GM12878 (cell line): ENCODE results near the gene YY1. TPM values are rescaled to one million over a fixed set of nuclear protein-coding genes. Genes with fewer than 3 reads are reported as not detected.

Experiments used
- ATAC-seq: fragments of 200-7000 bp; cut with Tn5 transposase; 3 replicates; pipeline ENCODE4 v1.9.1; 2020; ENCODE audit warnings: mild to moderate bottlenecking, moderate library complexity
- BruUV-seq: library from RNA; stranded (reverse); fragments of 400-500 nt; replicated peaks from 2 replicates; lab custom pipeline; 2021; lab: Mats Ljungman, UMichigan
- CTCF ChIA-PET: fragments of 300-600 bp; sonication (Branson Sonifier 250); formaldehyde crosslinking; extraction: SDS; loops from one replicate; lab custom pipeline; 2021; ENCODE audit warnings: inconsistent platforms; lab: Yijun Ruan, JAX
- POLR2A ChIA-PET: fragments of 350-600 bp; formaldehyde crosslinking; extraction: SDS; loops from one replicate; lab custom pipeline; 2021; ENCODE audit warnings: inconsistent platforms; lab: Charles Lee
- RAD21 ChIA-PET: fragments of 300-600 bp; sonication (Branson Sonifier 250); formaldehyde crosslinking; loops from one replicate; lab custom pipeline; 2023; ENCODE audit warnings: antibody characterized with exemption; ENCODE audit not compliant: unreplicated experiment; lab: Charles Lee
- SMC1A ChIA-PET: fragments of 300-600 bp; sonication (Branson Sonifier 250); formaldehyde crosslinking; loops from one replicate; lab custom pipeline; 2023; ENCODE audit not compliant: unreplicated experiment, uncharacterized antibody; lab: Charles Lee
- DNase-seq: peaks from one replicate; pipeline ENCODE4 v3.0.0-alpha.2; 2011; ENCODE audit warnings: low read depth, low spot score
- FAIRE-seq: peaks from 3 replicates; lab custom pipeline; 2011; peaks lifted over from hg19 to GRCh38; lab: Jason Lieb, UNC
- H2AFZ ChIP-seq: 2 replicates; pipeline ENCODE4 v1.6.0; 2011; ENCODE audit warnings: low read depth, low read length, control low read depth; ENCODE audit not compliant: control insufficient read depth
- H3K27ac ChIP-seq: 2 replicates; pipeline ENCODE4 v1.5.1; 2011; ENCODE audit warnings: control low read depth; ENCODE audit not compliant: control insufficient read depth, insufficient read depth
- H3K27me3 ChIP-seq, 2 experiments: replicated peaks in 1 of 2; 2 replicates each; pipeline versions ENCODE4 v1.6.0 to v1.6.1; 2011; ENCODE audit warnings: low read length in 1 of 2; ENCODE audit not compliant: control insufficient read depth in 2 of 2, insufficient read depth in 2 of 2
- H3K36me3 ChIP-seq, 2 experiments: 2 replicates each; pipeline ENCODE4 v1.5.1; 2011; ENCODE audit warnings: low read length in 1 of 2; ENCODE audit not compliant: control insufficient read depth in 2 of 2, insufficient read depth in 2 of 2
- H3K4me1 ChIP-seq: 2 replicates; pipeline ENCODE4 v1.6.1; 2011; ENCODE audit warnings: mild to moderate bottlenecking, low read length, moderate library complexity, mixed read lengths; ENCODE audit not compliant: control insufficient read depth, insufficient read depth
- H3K4me2 ChIP-seq: 2 replicates; pipeline ENCODE4 v1.6.0; 2011; ENCODE audit warnings: control low read depth; ENCODE audit not compliant: control insufficient read depth, insufficient read depth
- H3K4me3 ChIP-seq: fragments of 200-600 bp; sonication (generic); 2 replicates; pipeline ENCODE4 v1.5.1; 2016
- H3K79me2 ChIP-seq: 2 replicates; pipeline ENCODE4 v1.6.0; 2011; ENCODE audit warnings: low read length; ENCODE audit not compliant: control insufficient read depth, insufficient read depth
- H3K9ac ChIP-seq: 2 replicates; pipeline ENCODE4 v1.8.0; 2011; ENCODE audit warnings: low read length, control low read depth, mixed read lengths; ENCODE audit not compliant: control insufficient read depth, insufficient read depth
- H3K9me3 ChIP-seq: replicated peaks from 3 replicates; pipeline ENCODE4 v1.5.1; 2011; ENCODE audit warnings: mild to moderate bottlenecking, low read length; ENCODE audit not compliant: control insufficient read depth, insufficient read depth
- H4K20me1 ChIP-seq: 2 replicates; pipeline ENCODE4 v1.6.0; 2011; ENCODE audit not compliant: control insufficient read depth, insufficient read depth
- ASH2L ChIP-seq: fragments of 300-600, 200-600 bp; sonication (generic); IDR thresholded peaks from 2 replicates; pipeline ENCODE4 v1.6.1; 2017; ENCODE audit warnings: low read depth, mild to moderate bottlenecking, borderline replicate concordance
- BACH1 ChIP-seq: fragments of 450-650 bp; IDR thresholded peaks from 2 replicates; pipeline ENCODE4 v1.6.1; 2017; ENCODE audit warnings: mild to moderate bottlenecking, borderline replicate concordance
- BCL3 ChIP-seq: IDR thresholded peaks from 2 replicates; pipeline ENCODE4 v1.6.1; 2011; ENCODE audit warnings: borderline replicate concordance, low read depth, mild to moderate bottlenecking, moderate library complexity, low read length; ENCODE audit not compliant: insufficient read depth, poor library complexity, severe bottlenecking
- GATAD2B ChIP-seq: fragments of 450-650 bp; conservative IDR thresholded peaks from 2 replicates; pipeline ENCODE4 v1.6.1; 2017; ENCODE audit warnings: low read depth, mild to moderate bottlenecking, moderate library complexity
- IRF3 ChIP-seq: fragments of 450-650 bp; IDR thresholded peaks from 2 replicates; pipeline ENCODE4 v1.6.1; 2014; ENCODE audit warnings: mild to moderate bottlenecking
- NR2C2 ChIP-seq: IDR thresholded peaks from 2 replicates; pipeline ENCODE4 v1.6.1; 2011; ENCODE audit warnings: borderline replicate concordance, low read depth; ENCODE audit not compliant: control insufficient read depth, insufficient read length
- PML ChIP-seq: IDR thresholded peaks from 2 replicates; pipeline ENCODE4 v1.6.1; 2012; ENCODE audit warnings: low read length, inconsistent platforms
- RAD51 ChIP-seq: fragments of 450-650 bp; IDR thresholded peaks from 2 replicates; pipeline ENCODE4 v1.6.1; 2016; ENCODE audit warnings: moderate library complexity, mild to moderate bottlenecking, inconsistent platforms
- RUNX3 ChIP-seq: IDR thresholded peaks from 2 replicates; pipeline ENCODE4 v1.6.1; 2012; ENCODE audit warnings: low read length, inconsistent platforms
- WRNIP1 ChIP-seq: IDR thresholded peaks from 2 replicates; pipeline ENCODE4 v1.6.1; 2011; ENCODE audit warnings: low read depth, low read length, improper control_type of control experiment, borderline replicate concordance
- ZNF207 ChIP-seq: fragments of 450-650 bp; IDR thresholded peaks from 2 replicates; pipeline ENCODE4 v1.6.1; 2014; ENCODE audit warnings: antibody characterized with exemption, mild to moderate bottlenecking, borderline replicate concordance
- WGBS: methylation state at CpG from one replicate; pipeline ENCODE4 v1.1.6; 2016; ENCODE audit warnings: low lambda C conversion rate; ENCODE audit not compliant: insufficient replicate concordance, insufficient coverage; ENCODE audit errors: missing lambda C conversion rate; 5-methylcytosine and 5-hydroxymethylcytosine counted together
- in situ Hi-C: fragments of 300-500 bp; cut with MboI; formaldehyde crosslinking; loops from 9 replicates; pipeline ENCODE4 v1.14.3; 2018; ENCODE audit warnings: mixed read lengths
- intact Hi-C: fragments of 100-400 bp; cut with micrococcal nuclease; formaldehyde crosslinking; loops from one replicate; pipeline ENCODE4 v1.14.2; 2022; ENCODE audit not compliant: unreplicated experiment
- polyA plus RNA-seq, 11 experiments: library from polyadenylated mRNA; depleted of rRNA in 4 of 11; unstranded in 6 of 11; stranded (reverse) in 5 of 11; fragments of >200 nt; fragmentation: Nextera tagmentation in 4 of 11; fragmentation: Illumina TruSeq in 1 of 11; extraction: Ambion mirVana in 4 of 11; extraction: Trizol in 1 of 11; gene quantifications; 1 replicate in 1 of 11; 2 replicates in 10 of 11; pipeline versions ENCODE4 v1.2.1 to v1.2.3, GENCODE V29; 2011 to 2016; ENCODE audit warnings: inconsistent platforms in 2 of 11, missing spikeins in 2 of 11, low read depth in 1 of 11
- total RNA-seq, 4 experiments: library from RNA; depleted of rRNA in 3 of 4; stranded (reverse); fragments of >200 nt in 3 of 4; fragmentation: Illumina TruSeq in 1 of 4; extraction: Trizol in 1 of 4; gene quantifications; 2 replicates each; pipeline versions ENCODE4 v1.2.1 to v1.2.3, GENCODE V29; 2013 to 2021

Gene YY1
- total and polyA plus RNA-seq, 10 of the 15 experiments (the other 5 are each of a cell fraction or from before 2014, with no cell fraction given): 23.7 to 74.0 (median 39.9) TPM

- no peak for ATAC-seq
These were observed 14.6 kb upstream of the YY1 start for GRCh38 chr14:100224229-100224866.

DNA sequence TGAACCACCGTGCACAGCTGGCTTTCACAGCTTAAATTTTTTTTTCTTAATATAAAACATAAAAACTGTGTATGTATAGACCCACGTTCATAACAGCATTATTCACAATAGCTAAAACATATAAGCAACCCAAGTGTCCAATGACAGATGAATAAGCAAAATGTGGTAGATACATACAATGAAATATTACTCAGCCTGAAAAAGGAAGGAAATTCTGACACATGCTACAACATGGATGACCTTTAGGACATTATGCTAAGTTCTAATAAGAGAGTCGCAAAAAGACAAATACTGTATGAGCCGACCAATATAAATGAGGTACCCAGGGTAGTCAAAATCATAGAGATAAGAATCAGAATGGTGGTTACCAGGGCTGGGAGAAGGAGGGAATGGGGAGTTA, 13.8 kb upstream of the YY1 start:
- no peak overlapping the region for H2AFZ ChIP-seq
- peaks cover 25% of the 10 kb centered on the region for H3K4me1 ChIP-seq
- ChIA-PET POLR2A (interaction anchor here (0.6 to 1.9 kb wide), 5 partner anchors 8 to 22 kb away, joined by 4 to 8 read pairs (median 6); no protein-coding TSS in a partner anchor), RAD21 (no interaction called here), CTCF (interaction anchor here (1.1 to 5.2 kb wide), 4 partner anchors 10 to 153 kb away, joined by 3 to 39 read pairs (median 7); no protein-coding TSS in a partner anchor), SMC1A (interaction anchor here (1.0 to 5.8 kb wide), 4 partner anchors 9 to 32 kb away, joined by 3 to 83 read pairs (median 6); no protein-coding TSS in a partner anchor)
- no TSS peak for BruUV-seq
- FAIRE-seq (no peak), DNase-seq (no peak), ATAC-seq (no peak)
- H3K79me2 ChIP-seq: peaks cover 27% of the 10 kb centered on the region
- no peak overlapping the region for H3K9ac ChIP-seq
- H3K4me2 ChIP-seq: no peak overlapping the region
- in situ Hi-C loops: no loop called here
- intact Hi-C loops: no loop called here
- no peaks in the 10 kb centered on the region for H4K20me1 ChIP-seq
- no peak overlapping the region for H3K27ac ChIP-seq
- H3K4me3 ChIP-seq: no peak overlapping the region
- H3K36me3 ChIP-seq: no peaks in the 10 kb centered on the region
- no peaks in the 10 kb centered on the region for H3K27me3 ChIP-seq
- 83% methylated on average over 4 of the region's 4 CpGs for WGBS
- H3K9me3 ChIP-seq: no peaks in the 10 kb centered on the region
- no peak for TF ChIP-seq BCL3
- TF ChIP-seq PML: no peak
- no peak for TF ChIP-seq IRF3
- no peak for TF ChIP-seq BACH1
- no peak for TF ChIP-seq WRNIP1
- no peak for TF ChIP-seq ASH2L
- TF ChIP-seq RAD51: no peak
- no peak for TF ChIP-seq ZNF207
- TF ChIP-seq NR2C2: no peak

More at GRCh38 chr14:100224229-100224866, 14.6 kb upstream of the YY1 start:
- no peak for FAIRE-seq
- Histone ChIP-seq H3K36me3 (no peaks in the 10 kb centered on the region), H3K27me3 (no peaks in the 10 kb centered on the region), H3K4me2 (peak overlapping the region; percentile 46; the same call in 1 of the 2 replicates), H3K79me2 (peaks cover 27% of the 10 kb centered on the region), H3K9me3 (no peaks in the 10 kb centered on the region), H3K27ac (no peak overlapping the region; the same call in 1 of the 2 replicates), H2AFZ (peak overlapping the region; percentile 35; the same call in 1 of the 2 replicates), H3K4me1 (peaks cover 25% of the 10 kb centered on the region), H3K9ac (peak overlapping the region; percentile 4; the same call in 1 of the 2 replicates), H3K4me3 (no peak overlapping the region), H4K20me1 (no peaks in the 10 kb centered on the region)
- in situ Hi-C loops (no loop called here), intact Hi-C loops (loop anchor here (1.0 kb wide), 1 partner anchor 32 kb away; no protein-coding TSS in a partner anchor)
- BruUV-seq: no TSS peak
- ChIA-PET RAD21 (interaction anchor here (1.0 to 1.4 kb wide), 2 partner anchors 10 kb away, joined by 5 to 10 read pairs; no protein-coding TSS in a partner anchor), CTCF (interaction anchor here (0.6 to 5.2 kb wide), 9 partner anchors 11 to 348 kb away, joined by 3 to 39 read pairs (median 4); no protein-coding TSS in a partner anchor), POLR2A (interaction anchor here (0.6 to 1.9 kb wide), 7 partner anchors 9 to 386 kb away, joined by 3 to 8 read pairs (median 5); no protein-coding TSS in a partner anchor), SMC1A (interaction anchor here (1.0 to 5.8 kb wide), 4 partner anchors 10 to 31 kb away, joined by 3 to 83 read pairs (median 6); no protein-coding TSS in a partner anchor)
- WGBS: 75% methylated on average over 4 of the region's 4 CpGs
- TF ChIP-seq RUNX3: peak; percentile 25; the same call in 1 of the 2 replicates
- TF ChIP-seq GATAD2B: no peak
- no peak for DNase-seq
